Activated CD4-positive, alpha-beta T cell treated with anti-CD3 and anti-CD28 coated beads, Interleukin-2, amount 50 U/mL, for 16 hours (primary cell): ENCODE measurements around the gene PARD3.
"Not testable (repeated sequence)": the region's sequence is repeated elsewhere in the genome, so short reads cannot be mapped to it uniquely, and the experiment has no call there.

Source experiments
- DNase-seq: peaks from one replicate; pipeline ENCODE4 v3.0.0-alpha.2; 2020

Gene PARD3

DNA sequence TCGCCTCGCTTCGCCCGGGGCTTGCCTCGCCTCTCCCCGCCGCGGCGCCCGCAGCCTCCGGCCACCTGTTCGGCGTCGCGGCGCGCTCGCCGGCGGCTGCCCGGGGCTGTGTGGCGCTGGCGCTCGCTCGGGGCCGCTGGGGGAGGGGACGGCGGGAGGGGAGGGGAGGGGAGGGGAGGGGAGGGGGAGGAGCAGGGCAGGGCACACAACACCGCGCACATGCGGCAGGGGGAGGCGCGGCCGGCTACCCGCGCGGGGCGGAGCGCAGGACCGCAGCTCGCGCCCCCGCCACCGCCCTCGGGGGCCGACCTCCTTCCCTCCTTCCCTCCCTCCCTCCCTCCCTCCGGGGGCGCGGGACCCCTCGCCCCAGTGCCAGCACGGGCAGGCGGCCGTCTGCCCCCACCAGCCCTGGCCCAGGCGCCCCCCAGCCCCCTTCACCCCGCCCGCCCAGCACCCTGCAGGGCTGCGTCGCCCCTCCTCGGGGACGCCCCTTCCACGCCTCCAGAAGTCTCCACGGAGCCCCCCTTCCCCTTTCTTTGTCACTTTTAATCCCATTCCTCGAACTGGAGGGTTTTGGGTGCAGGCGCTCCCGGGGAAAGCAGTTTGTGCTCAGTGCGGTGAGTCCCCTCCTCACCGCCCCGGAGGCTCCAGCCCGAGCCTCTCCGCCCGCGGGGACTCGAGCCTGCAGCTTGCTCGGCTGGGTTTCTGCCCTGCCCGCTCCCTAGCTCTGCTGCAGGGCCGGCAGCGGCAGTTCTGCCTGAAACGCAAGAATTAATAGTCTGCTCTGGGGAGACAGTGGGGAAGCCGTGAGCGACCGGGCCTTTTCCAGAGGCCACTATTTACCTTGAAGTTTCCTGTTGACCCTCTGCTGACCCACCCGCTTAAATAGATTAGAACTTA is at the start of gene PARD3:
Gene PARD3, minus strand, starts transcription at position 112 of the 900 bp plus-strand sequence. CDS start 301 bp downstream, outside the sequence.
- DNase-seq = peak; percentile 8

DNA sequence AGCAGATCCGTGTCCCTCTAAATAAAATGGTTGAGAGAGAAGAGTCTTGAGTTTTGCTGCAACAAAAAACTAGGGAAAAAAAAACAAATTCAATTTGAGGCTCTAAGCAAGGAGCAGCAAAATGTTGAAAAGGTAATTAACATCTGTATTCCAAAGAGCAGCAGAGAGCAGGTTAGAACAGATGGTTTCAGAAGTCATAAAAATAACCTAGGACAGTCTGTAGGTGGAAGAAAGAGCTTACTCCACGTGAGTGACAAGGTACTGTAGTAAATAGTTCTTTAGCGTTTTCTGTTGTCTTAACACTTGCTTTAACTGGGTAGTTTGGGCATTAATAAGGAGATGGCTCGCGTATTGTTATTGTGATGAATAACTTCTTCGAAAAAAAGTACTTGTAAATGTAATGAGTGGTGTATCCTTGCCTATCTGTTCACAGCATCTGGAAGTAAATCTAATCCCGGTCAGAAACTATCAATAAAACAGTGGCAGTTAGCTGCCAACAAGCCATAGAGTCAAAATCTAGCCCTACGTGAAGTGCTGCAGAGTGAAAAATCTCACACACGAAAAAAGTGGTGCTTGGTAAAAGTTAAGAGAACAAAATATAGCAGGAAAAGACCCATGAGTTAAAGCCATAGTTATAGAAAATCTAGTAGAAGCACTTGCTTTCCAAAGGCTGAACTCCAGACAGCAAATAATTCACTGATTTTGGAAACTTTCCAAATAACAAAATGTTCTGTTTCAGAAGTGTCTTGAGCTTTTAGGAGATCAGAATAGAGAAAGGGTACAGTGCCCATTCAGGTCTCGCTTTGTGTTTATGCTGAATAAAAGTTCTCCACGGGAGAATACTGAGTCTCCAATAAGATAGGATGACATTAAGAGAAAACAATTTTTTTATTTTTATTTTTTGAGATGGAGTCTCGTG is 49.3 kb upstream of the PARD3 start:
- DNase-seq = no peak

DNA sequence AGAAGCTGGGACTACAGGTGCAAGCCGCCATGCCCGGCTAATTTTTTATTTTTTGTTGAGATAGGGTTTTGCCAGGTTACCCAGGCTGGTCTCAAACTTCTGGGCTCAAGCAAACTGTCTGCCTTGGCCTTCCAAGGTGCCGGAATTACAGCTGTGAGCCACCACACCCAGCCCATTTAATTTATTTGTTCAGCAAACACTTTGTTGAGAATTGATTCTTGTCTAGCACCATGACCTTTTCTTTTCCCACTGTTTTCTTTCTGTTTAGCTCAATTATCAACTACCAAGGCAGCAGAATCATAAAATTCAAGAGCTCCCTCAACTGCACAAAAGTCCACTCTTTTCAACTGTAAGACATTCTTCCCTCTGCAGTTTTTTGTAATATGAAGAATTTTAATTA is 47.8 kb upstream of the PARD3 start:
- no peak for DNase-seq

DNA sequence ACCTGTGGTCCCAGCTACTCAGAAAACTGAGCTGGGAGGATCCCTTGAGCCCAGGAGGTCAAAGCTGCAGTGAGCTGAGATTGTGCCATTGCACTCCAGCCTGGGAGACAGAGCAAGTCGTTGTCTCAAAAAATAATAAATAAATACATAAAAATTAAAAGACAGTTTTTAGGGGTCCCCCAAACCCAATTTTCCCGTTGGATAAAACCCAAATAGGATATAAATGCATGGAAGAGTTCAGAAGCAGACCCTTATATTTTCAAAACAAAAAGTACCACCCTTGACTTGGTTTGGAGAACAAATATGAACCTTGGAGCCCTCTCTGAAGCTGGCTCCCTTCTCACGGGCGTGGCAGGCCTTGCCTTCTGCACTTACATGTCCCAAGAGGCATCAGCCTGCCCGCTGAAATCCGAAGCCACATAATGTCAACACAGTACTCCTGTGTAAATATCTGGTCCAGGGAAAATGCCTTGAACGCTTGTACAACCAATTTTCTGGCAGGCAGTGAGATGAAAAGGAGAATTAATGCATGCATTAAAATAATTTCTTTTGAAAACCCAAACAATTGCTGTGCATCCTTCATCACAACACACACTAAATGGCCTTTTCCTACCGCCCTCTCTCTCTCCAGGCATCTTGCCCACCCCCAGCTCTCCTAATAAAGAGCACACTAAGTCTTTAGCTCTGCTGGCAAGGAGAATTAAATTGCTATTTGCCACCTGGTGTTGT is 46.4 kb upstream of the PARD3 start:
- DNase-seq = no peak

DNA sequence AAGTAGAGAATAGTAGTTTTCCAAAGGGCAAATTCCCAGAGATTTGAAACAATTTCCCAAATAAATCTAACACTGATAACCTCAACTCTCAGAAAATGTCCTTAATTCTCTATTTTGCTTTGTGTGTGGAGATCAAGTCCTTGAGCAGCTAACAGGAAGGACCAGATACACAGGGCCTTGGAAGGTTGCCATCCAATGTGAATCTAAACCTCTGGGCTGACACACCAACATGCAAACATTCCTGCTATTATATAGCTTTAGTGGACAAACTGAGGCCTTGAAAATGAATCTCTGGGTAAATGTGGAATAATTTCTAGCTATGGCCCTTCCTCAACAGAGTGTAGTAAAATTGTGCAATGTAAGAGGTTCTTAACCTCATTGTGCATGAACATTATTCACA is 44.1 kb upstream of the PARD3 start:
- no peak for DNase-seq

DNA sequence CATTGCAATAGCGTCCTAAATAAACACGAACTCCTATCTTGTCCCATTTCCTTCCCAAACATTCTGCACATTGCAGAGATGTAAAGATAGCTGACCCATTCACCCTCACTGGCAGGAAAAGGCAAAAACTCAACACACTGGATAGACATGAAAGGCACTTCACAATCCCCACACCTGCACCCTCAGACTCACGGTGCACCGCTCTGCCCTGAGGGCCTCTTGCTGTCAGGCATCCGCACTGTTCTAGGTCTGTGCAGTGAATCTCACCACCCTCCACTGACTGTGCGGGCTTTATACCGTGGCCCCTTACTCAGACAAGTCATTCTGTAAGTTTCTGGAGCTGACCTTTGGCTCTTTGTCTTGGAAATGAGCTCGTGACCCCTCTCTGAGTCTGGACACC is 42.9 kb upstream of the PARD3 start:
- no peak for DNase-seq

DNA sequence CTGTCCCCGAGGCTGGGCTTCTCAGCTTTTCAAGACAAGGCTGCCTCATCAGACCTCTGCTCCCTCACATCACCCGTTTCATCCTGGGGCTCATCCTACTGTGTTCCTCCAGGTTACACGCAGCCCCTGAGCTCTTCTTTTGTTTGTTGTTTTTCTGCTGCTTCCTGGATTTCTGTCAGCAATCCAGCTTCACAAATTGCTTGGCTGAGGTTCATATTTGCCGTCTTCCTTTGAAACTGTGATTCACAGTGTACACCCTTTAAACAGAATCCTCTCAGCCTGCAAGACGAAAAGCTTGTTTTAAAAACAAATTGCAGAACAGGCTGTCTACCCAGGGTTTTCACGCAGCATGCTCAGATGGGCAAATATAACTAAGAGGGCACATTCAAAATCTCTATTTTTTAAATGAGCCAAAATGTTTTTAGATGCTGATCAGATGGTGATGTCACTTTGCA is 39.1 kb upstream of the PARD3 start:
- DNase-seq = no peak

DNA sequence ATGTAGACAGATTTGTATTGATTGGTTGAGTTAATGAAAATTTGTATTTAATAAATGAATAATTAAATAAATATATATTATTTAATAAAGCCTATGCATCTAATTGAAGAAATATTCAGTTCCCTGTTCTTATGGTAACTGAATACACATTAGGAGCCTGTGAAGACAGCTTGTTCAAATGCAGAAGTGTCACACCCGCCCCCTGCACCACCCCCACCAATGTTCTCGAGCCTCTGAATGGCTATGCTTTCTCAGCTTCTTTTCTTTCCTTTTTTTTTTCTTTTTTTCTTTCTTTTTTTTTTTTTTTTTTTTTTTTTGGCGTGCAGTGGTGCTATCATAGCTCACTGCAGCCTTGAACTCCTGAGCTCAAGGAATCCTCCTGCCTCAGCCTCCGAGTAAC is 38.3 kb upstream of the PARD3 start:
- no peak for DNase-seq

DNA sequence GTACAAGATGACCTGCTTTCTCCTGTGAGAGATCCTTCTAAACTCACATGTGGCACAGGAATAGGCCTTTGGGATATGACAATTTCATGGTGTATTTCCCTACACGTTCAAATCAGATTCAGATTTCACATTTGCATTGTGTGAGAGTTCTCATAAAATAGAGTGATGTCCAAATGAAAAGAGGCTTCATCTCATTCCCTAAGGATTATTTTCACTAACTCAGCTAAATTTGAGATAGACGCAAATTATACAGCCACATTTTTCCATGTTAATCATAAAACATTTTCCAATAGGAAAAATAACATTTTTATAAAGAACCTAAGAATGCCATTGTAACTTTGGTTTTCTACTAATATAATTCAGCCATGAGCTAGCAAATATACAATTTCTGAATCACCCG is 35.5 kb upstream of the PARD3 start:
- no peak for DNase-seq

DNA sequence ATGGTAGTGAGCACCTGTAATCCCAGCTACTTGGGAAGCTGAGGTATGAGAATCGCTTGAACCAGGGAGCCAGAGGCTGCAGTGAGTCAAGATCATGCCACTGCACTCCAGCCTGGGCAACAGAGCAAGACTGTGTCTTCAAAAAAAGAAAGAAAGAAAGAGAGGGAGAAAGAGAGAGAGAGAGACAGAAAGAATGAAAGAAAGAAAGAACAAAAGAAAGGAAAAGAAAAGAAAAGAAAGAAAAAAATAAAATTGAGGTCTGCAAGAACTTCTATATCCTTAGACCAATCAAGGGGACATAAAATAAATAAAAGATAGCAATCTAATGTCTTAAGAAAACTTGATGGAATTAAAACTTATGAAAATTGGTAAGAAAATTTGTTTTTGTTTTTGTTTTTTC is 34.9 kb upstream of the PARD3 start:
- no peak for DNase-seq

DNA sequence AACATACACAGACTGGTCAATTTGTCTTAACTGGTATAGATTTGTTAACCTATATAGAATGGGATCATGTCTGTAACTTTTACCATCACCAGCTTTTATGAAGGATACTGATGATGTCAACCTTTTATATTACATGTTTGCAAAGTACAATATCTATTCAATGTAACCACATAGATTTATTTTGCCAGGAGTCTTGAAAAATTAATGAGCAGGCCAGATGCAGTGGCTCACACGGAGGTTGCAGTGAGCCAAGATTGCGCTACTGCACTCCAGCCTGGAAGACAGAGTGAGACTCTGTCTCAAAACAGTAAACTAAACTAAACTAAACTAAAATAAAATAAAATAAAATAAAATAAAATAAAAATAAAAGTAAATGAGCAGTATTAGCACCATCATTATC is 30.0 kb upstream of the PARD3 start:
- DNase-seq = no peak

DNA sequence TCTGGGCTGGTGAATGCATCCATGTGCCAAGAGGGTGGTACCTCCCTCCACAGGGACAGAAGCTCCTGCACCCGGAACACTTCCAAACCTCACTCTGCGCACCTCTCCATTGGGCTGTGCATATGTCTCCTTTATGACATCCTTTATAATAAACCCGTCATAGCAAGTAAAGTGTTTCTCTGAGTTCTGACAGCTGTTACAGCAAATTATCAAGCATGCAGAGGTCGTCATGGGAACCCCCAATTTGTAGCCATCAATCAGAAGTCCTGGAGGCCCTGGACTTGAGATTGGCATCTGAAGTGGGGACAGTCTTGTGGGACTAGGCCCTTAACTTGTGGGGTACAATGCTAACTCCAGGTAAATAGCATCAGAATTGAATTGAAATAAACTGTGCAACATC is 29.4 kb upstream of the PARD3 start:
- DNase-seq = no peak

DNA sequence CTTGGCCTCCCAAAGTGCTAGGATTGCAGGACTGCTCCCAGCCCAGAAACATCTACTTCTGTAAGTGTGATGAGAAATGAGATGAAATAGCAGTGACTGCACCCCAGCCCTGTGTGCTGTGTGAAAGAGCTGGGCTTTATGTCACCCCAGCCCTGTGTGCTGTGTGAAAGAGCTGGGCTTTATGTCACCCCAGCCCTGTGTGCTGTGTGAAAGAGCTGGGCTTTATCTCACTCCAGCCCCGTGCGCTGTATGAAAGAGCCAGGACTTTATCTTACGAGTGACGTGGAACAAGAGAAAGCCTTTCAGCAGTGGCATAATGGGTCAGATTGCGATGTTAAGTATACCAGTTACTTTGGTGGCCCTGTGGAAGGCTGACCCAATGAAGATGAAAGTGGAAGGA is 28.4 kb upstream of the PARD3 start:
- not testable (repeated sequence) for DNase-seq

DNA sequence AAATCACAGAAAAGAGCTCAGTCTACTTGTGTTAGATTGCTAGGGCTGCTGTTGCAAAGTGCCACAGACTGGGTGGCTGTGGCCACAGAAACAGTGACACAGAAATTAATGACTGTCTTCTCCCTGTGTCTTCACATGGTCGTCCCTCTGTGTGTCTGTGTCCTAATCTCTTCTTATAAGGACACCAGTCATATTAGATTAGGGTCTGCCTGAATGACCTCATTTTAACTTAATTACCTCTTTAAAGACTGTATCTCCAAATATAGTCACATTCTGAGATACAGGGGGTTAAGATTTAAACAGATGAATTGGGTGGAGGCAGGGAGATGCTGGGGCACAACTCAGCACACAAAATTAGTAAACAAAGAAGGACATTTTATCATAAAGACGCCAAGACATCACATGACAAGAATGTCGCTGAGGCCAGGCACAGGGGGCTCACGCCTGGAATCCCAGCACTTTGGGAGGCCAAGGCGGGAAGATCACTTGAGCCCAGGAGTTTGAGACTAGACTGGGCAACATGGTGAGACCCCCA is 23.3 kb upstream of the PARD3 start:
- DNase-seq = no peak

DNA sequence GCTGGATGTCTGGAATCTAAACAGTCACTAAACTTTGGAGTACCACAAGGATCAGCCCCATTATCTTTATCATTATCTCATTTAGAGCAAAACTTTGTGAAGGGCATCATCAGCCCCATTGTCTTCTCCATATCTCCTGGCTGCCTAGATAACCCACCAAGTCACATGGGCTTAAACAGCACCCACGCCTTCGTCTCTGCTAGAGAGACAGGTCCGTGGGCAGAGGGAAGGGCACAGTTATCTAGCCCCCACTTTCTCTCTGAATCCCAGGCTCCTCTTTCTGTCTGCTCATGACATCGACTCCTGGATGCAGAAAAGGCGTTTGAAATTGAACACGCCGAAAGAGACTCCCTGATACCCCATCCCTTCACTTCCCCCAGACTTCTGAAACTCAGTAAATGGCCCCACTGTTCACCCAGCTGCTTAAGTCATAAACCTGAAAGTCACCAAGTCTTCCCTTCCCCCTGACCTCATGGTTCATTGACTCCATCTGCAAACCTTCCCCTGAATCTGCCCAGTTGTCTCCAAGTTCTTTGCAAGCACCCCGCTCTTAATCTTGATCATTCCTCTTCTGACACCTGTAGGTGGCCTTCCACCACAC is 20.9 kb upstream of the PARD3 start:
- no peak for DNase-seq

DNA sequence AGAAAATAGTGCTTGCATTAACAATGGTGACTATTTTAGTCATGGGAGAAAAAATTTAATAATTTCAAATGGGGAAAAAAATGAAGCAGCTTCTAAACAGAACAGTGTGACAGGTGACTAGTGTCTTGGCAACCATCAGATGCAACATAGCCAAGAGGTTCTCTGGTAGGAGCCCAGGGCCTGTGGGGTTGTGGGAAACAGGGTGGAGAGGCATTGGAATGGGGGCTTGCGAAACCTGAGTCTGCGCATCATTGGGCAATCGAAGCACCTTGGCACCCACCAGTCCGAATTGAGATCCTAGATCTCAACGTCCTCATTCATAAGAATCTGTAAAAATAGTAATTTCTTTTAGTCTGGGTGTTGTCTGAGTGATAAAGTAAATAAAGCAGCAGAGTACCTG is 19.2 kb upstream of the PARD3 start:
- no peak for DNase-seq

DNA sequence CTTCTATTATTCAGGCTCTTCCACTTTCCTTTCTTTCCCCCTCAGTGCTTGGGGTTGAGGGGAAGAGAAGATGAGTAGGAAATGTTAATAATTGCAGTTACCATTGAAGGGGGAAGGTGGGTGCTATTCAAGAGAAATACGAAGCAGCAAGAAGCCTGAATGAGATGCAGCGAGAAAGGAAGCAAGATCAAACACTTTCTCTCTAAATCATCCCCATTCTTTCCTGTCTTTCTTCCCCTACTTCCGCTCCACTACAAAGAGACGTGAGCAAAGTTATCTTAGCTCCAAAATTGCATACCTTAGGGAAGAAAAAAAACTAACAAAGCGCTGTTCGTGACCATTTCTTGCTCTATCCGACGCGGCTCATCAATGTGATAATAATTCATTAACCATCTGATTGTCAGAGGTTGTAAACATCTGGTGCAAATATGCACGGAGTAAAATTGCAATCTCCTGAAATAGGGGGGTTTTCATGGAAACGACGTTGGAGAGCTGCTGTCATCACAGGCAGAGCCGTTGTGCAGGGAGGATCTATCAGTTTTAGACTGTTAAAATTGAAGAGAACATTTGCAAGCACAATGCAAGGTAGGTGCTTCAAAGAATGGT is 15.2 kb upstream of the PARD3 start:
- DNase-seq = no peak

DNA sequence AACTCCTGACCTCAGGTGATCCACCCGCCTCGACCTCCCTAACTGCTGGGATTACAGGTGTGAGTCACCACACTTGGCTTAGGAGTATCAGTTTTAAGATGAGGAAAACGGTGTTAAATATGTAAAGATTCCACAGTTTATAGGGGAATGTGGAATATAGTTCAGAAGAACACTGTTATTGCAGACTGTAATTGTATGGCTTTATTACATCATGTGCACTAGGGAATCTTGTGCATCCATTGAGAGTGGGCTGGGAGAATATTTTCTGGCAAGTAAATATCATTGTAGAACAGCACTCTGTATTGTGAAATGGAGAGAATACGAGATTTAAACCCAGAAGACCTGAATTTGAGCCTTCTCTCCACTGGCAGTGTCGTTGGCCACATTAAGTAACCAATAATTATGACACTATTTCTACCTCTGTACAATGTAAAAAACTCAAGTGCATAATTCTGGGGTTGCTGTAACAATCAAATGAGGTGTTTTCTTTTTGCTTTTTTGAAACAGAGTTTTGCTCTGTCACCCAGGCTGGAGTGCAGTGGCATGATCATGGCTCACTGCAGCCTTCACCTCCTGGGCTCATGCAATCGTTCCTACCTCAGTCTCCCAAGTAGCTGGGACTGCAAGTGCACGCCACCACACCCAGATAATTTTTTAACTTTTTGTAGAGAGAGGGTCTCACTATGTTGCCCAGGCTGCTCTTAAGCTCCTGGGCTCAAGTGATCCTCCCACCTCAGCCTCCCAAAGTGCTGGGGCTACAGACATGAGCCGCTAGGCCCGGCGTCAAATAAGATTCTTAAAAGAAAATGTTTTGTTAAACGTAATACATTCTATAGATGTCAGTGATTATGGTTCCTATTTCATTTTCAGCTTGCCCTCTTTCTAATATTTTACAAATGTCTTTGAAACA is 12.0 kb upstream of the PARD3 start:
- no peak for DNase-seq

DNA sequence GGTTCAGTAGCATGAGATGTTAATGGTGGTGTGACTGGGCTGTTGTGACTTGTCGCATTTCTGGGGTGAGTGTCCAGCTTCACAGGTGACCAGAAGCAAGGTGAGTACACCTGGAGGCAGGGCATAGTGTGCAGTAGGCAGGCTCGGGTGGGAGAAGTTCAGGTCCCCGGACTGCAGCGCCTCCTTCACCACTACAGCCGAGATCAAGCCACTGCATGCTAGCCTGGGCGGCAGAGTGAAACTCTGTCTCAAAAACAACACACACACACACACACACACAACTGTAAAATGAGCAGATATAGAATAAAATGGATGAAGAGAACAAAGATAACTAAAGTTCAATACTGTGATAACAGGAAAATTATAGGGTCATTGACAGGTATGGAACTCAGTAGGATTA is 11.1 kb upstream of the PARD3 start:
- no peak for DNase-seq

DNA sequence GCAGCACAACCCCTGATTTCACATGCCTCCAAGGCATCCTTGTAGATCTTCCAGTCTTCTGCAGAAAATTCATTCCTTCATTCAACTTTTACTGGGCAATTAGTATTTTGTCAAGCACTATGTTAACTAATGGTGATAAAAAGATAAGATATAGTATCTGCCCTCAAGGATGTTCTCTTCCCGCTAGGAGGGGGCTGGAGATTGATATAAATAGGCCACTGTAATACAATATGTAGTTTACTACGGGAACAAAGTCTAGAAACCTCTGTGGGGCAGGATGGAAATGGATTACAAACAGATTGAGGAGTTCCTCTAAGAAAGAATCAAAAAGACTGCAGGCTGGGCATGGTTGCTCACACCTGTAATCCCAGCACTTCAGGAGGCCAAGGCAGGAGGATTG is 10.3 kb upstream of the PARD3 start:
- DNase-seq = no peak

DNA sequence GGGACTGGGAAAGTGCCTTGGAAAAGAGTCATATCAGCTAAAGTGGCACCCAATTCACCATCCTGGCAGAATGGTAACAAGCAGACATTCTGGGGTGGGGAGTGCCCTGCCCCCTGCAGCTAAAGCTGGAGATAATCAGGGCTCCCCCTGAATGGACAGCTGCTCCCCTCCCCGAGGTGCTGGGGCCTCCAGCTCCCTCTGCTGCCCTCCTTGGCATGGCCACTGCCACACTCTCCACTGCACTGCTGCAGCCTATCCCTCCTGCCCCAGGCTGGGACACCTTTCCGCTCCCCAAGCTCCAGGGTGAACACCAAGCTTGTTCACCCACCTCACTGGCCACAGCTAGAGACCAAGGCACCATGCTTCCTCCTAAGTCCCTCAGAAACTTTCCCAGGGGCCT is 9.8 kb upstream of the PARD3 start:
- no peak for DNase-seq
